ENCODE data around the gene SUGCT.

The SUGCT gene

GRCh38 chr7:40845943-40846342, 711.1 kb downstream of the SUGCT start:
- no peak for DNase-seq

- no peak for DNase-seq
Observed at GRCh38 chr7:40847921-40848320, 713.1 kb downstream of the SUGCT start.

- no peak for DNase-seq
Observed at GRCh38 chr7:40848541-40849221, 713.9 kb downstream of the SUGCT start.

- DNase-seq: no peak
Observed at GRCh38 chr7:40850017-40850416, 715.2 kb downstream of the SUGCT start.

- no peak for DNase-seq
Observed at GRCh38 chr7:40851001-40851400, 716.2 kb downstream of the SUGCT start.

- no peak for DNase-seq
Observed at GRCh38 chr7:40859076-40859475, 724.3 kb downstream of the SUGCT start.

GRCh38 chr7:40859965-40860543, 725.2 kb downstream of the SUGCT start:
- no peak for DNase-seq

GRCh38 chr7:40865441-40866233, 730.8 kb downstream of the SUGCT start:
- no peak for DNase-seq

GRCh38 chr7:40866601-40867000, 731.8 kb downstream of the SUGCT start:
- no peak for DNase-seq

- no peak for DNase-seq
Observed at GRCh38 chr7:40870108-40870507, 735.3 kb downstream of the SUGCT start.

- DNase-seq: no peak
Observed at GRCh38 chr7:40873248-40873647, 738.4 kb downstream of the SUGCT start.

GRCh38 chr7:40874756-40875155, 740.0 kb downstream of the SUGCT start:
- no peak for DNase-seq

- DNase-seq: no peak
Observed at GRCh38 chr7:40876601-40877000, 741.8 kb downstream of the SUGCT start.

GRCh38 chr7:40879941-40880543, 745.2 kb downstream of the SUGCT start:
- DNase-seq: no peak

- DNase-seq: no peak
Observed at GRCh38 chr7:40880581-40880980, 745.8 kb downstream of the SUGCT start.

- DNase-seq: no peak
Observed at GRCh38 chr7:40881405-40881926, 746.7 kb downstream of the SUGCT start.

GRCh38 chr7:40882071-40882658, 747.4 kb downstream of the SUGCT start:
- no peak for DNase-seq

- DNase-seq: no peak
Observed at GRCh38 chr7:40883826-40884225, 749.0 kb downstream of the SUGCT start.

GRCh38 chr7:40884241-40884640, 749.4 kb downstream of the SUGCT start:
- DNase-seq: no peak

GRCh38 chr7:40885503-40885902, 750.7 kb downstream of the SUGCT start:
- no peak for DNase-seq

- no peak for DNase-seq
Observed at GRCh38 chr7:40887099-40887498, 752.3 kb downstream of the SUGCT start.

- DNase-seq: no peak
Observed at GRCh38 chr7:40888499-40888898, 753.7 kb downstream of the SUGCT start.

GRCh38 chr7:40889099-40889498, 754.3 kb downstream of the SUGCT start:
- DNase-seq: no peak

Measured in DMS79 (cell line).